ENCODE results near the gene ZNF140.

ZNF140 gene

DNA sequence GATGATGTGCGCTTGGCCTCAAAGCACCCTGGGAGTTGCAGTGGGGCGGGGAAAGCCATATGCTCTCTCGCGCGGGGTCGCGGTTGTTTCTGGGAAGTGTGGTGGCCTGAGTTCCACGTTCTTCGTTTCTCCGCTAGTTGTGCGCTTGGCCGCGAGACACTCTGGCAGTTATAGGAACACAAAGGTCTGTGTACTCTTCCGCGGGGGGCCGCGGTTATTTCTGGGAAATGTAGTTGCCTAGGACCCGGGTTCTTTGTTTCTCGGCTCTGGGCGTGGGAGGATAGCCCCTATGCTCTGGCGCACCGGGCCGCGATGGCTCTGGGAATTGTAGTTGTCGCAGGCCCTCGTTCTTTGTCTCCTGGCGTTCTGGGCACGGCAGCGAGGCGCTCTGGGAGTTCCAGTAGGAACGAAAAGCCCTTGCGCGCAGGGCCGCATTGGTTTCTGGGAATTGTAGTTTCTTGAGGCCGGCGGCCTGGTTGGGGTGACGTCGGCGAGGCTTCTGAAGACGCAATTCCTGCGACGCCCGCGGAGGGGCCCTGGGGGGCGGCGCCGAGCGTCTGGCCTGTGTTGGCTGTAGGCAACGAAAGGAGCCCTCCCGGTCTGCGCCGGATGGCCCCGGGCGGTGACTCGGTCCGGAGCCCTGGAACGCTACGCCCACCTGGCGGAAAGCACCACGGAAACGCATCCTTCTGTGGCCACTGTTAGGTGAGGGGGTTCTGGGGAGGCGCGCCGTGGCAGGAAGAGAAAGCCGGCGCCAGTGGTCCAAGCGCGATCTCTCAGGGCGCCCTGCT, at the start of gene ZNF140:
ZNF140 (plus strand) TSS at position 556 of the 791 bp plus-strand sequence. CDS start 398 bp downstream, outside the sequence.
- peak; percentile 99 for DNase-seq (ENCODE audit: low read depth)
- H3K4me3 ChIP-seq (ENCODE audit: low read depth, low read length) = peak within 1 kb of the TSS; percentile 69
- TF ChIP-seq, protein P1, sequence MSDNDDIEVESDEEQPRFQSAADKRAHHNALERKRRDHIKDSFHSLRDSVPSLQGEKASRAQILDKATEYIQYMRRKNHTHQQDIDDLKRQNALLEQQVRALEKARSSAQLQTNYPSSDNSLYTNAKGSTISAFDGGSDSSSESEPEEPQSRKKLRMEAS (IDR thresholded peaks at IDR 0.05; ENCODE audit: low read depth, low read length) = peak; percentile 56; the same call in 1 of the 2 replicates
- TF ChIP-seq POLR2A (IDR thresholded peaks at IDR 0.05; ENCODE audit: extremely low read depth, insufficient read length) = peak; percentile 76
- TF ChIP-seq MYC (IDR thresholded peaks at IDR 0.05; ENCODE audit: low read depth, low read length) = peak; percentile 86
- TF ChIP-seq, protein P2, sequence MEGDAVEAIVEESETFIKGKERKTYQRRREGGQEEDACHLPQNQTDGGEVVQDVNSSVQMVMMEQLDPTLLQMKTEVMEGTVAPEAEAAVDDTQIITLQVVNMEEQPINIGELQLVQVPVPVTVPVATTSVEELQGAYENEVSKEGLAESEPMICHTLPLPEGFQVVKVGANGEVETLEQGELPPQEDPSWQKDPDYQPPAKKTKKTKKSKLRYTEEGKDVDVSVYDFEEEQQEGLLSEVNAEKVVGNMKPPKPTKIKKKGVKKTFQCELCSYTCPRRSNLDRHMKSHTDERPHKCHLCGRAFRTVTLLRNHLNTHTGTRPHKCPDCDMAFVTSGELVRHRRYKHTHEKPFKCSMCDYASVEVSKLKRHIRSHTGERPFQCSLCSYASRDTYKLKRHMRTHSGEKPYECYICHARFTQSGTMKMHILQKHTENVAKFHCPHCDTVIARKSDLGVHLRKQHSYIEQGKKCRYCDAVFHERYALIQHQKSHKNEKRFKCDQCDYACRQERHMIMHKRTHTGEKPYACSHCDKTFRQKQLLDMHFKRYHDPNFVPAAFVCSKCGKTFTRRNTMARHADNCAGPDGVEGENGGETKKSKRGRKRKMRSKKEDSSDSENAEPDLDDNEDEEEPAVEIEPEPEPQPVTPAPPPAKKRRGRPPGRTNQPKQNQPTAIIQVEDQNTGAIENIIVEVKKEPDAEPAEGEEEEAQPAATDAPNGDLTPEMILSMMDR (IDR thresholded peaks at IDR 0.05; ENCODE audit: low read depth, low read length) = peak; percentile 16

DNA sequence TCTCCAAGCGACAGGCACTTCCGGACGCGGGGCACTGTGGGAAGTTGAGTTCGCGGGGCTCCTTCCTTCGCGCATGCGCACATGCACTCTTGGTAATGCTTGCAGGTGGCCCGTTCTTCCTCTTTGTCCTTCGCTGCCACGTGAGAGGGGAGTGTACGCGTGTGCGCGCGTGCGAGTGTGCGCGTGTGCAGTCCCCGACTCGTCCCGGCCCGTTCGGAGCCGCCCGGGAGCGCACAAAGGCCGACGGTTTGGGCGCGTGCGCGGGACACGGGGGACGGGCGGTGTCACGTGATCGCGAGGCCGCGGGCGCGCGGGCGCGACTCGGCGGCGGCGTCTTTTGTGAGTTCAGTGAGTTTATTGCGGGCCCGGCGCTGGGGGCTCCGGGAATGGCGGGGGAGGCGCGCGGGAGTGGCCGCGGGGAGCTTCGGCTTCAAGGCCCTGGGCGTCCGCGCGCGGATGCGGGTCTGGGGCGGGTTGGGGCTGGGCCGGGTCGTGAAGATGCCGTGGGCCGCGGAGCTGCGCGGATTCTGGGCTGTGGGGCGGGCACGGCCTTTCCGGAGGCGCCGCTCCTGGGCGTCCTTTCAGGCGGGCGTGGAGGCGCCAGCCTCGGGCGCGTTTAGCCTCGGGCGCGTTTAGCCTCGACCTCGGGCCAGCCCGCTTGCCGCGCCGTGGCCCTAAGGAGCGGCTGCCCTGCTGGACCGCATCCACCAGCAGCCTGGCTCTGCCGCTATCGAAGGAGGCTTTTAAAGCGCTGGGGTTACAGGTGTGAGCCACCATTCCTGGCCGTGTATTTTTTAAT, 43.3 kb upstream of the ZNF140 start, which contains the start of gene ZNF84:
ZNF84 (plus strand) TSS at position 303 of the 799 bp plus-strand sequence. CDS start 3,959 bp downstream, outside the sequence.
- TF ChIP-seq POLR2A (IDR thresholded peaks at IDR 0.05; ENCODE audit: extremely low read depth, insufficient read length) (peak; percentile 72), MYC (IDR thresholded peaks at IDR 0.05; ENCODE audit: low read depth, low read length) (peak; percentile 98)
- TF ChIP-seq, protein P2 (IDR thresholded peaks at IDR 0.05; ENCODE audit: low read depth, low read length) = no peak
- TF ChIP-seq, protein P1 (IDR thresholded peaks at IDR 0.05; ENCODE audit: low read depth, low read length) = peak; percentile 98
- peak; percentile 100 for DNase-seq (ENCODE audit: low read depth)

DNA sequence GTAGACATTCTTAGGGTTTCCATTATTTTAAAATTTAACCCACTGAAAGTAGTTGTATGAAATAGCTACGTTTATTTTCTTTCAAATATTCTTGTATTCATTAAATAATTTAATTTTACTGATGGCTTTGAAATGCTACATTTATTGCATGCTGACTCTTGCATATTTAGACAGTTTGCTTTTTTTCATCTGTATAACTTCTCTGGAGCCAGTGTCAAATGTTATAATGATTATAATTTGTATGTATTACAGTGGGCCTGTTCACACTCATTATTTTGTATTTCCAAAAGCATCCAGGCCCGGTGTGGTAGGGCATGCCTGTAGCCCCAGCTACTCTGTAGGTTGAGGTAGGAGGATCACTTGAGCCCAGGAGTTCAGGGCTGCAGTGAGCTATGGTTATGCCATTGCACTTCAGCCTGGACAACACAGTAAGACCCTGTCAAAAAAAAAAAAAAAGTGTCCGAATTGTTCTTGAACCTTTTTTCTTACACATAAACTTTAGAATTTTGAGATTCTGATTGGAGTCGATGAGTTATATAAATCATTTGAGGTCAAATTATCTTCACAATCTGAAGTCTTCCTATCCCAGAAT, 42.5 kb upstream of the ZNF140 start:
- peak; percentile 33 for DNase-seq (ENCODE audit: low read depth)

More for the DNA sequence above, 43.3 kb upstream of the ZNF140 start, which contains the start of gene ZNF84:
- peak within 1 kb of the TSS; percentile 88 for H3K4me3 ChIP-seq (ENCODE audit: low read depth, low read length)

DNA sequence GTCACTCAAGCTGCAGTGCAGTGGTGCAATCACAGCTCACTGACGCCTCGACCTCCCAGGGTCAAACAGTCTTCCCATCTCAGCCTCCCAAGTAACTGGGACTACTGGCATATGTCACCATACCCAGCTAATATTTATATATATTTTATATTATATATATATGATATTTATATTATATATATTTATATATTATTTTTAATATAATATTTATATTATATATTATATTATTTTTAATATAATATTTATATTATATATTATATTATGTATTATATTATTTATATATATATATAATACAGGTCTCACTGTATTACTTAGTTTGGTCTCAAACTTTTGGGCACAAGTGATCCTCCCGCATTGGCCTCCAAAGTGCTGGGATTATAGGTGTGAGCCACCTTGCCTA, 34.0 kb upstream of the ZNF140 start:
- TF ChIP-seq MYC (IDR thresholded peaks at IDR 0.05; ENCODE audit: low read depth, low read length) (no peak), POLR2A (IDR thresholded peaks at IDR 0.05; ENCODE audit: extremely low read depth, insufficient read length) (no peak)
- TF ChIP-seq, protein P2 (IDR thresholded peaks at IDR 0.05; ENCODE audit: low read depth, low read length) = no peak
- TF ChIP-seq, protein P1 (IDR thresholded peaks at IDR 0.05; ENCODE audit: low read depth, low read length) = no peak
- no peak overlapping the region for H3K4me3 ChIP-seq (ENCODE audit: low read depth, low read length)
- no peak for DNase-seq (ENCODE audit: low read depth)

More for the DNA sequence above, 42.5 kb upstream of the ZNF140 start:
- no peak for TF ChIP-seq MYC (IDR thresholded peaks at IDR 0.05; ENCODE audit: low read depth, low read length)
- H3K4me3 ChIP-seq (ENCODE audit: low read depth, low read length) = peak overlapping the region; percentile 88

DNA sequence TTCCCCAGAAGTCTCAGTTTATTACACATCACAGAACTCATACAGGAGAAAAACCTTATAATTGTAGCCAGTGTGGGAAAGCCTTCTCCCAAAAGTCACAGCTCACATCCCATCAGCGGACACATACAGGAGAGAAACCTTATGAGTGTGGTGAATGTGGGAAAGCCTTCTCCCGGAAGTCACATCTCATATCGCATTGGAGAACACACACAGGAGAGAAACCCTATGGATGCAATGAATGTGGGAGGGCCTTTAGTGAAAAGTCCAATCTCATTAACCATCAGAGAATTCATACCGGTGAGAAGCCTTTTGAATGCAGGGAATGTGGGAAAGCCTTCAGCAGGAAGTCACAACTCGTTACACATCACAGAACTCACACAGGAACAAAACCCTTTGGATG, 23.3 kb upstream of the ZNF140 start:
- no peak for DNase-seq (ENCODE audit: low read depth)
- no peak overlapping the region for H3K4me3 ChIP-seq (ENCODE audit: low read depth, low read length)
- TF ChIP-seq MYC (IDR thresholded peaks at IDR 0.05; ENCODE audit: low read depth, low read length) = no peak
- TF ChIP-seq, protein P1 (IDR thresholded peaks at IDR 0.05; ENCODE audit: low read depth, low read length) = no peak
- TF ChIP-seq, protein P2 (IDR thresholded peaks at IDR 0.05; ENCODE audit: low read depth, low read length) = no peak
- TF ChIP-seq POLR2A (IDR thresholded peaks at IDR 0.05; ENCODE audit: extremely low read depth, insufficient read length) = no peak

Measured in NB4 (cell line).